DND-41 (cell line): ENCODE results near the gene SIPA1L3.

ENCODE experiments used
- ATAC-seq: fragments of 200-7000 bp; cut with Tn5 transposase; 3 replicates; pipeline ENCODE4 v1.9.1; 2021; ENCODE audit warnings: low read depth; ENCODE audit not compliant: insufficient read depth
- DNase-seq: peaks from one replicate; pipeline ENCODE4 v3.0.0-alpha.2; 2020
- H2AFZ ChIP-seq: 2 replicates; pipeline ENCODE4 v1.6.0; 2012; ENCODE audit warnings: low read depth, low read length
- H3K27ac ChIP-seq: 2 replicates; pipeline ENCODE4 v1.5.1; 2012; ENCODE audit warnings: low read length, inconsistent platforms
- H3K27me3 ChIP-seq: fragments of 200-600 bp; sonication (generic); 2 replicates; pipeline ENCODE4 v1.6.0; 2012; ENCODE audit warnings: low read length, mild to moderate bottlenecking, inconsistent platforms; ENCODE audit not compliant: insufficient read depth, poor library complexity
- H3K36me3 ChIP-seq: 2 replicates; pipeline ENCODE4 v1.5.1; 2012; ENCODE audit warnings: low read length, inconsistent platforms; ENCODE audit not compliant: insufficient read depth
- H3K4me1 ChIP-seq: 2 replicates; pipeline ENCODE4 v1.5.1; 2012; ENCODE audit warnings: mild to moderate bottlenecking, low read length; ENCODE audit not compliant: insufficient read depth
- H3K4me2 ChIP-seq: 2 replicates; pipeline ENCODE4 v1.6.0; 2012; ENCODE audit warnings: mild to moderate bottlenecking, moderate library complexity, low read length, inconsistent platforms; ENCODE audit not compliant: insufficient read depth
- H3K4me3 ChIP-seq, 2 experiments: fragments of 200-600 bp in 1 of 2; shearing (Covaris generic) in 1 of 2; 2 replicates each; pipeline ENCODE4 v1.5.1; 2012 to 2016; ENCODE audit warnings: inconsistent platforms in 2 of 2, low read length in 2 of 2, mild to moderate bottlenecking in 2 of 2, low read depth in 1 of 2, moderate library complexity in 1 of 2
- H3K79me2 ChIP-seq: 2 replicates; pipeline ENCODE4 v1.6.0; 2012; ENCODE audit warnings: low read length, inconsistent platforms; ENCODE audit not compliant: insufficient read depth
- H3K9ac ChIP-seq: 2 replicates; pipeline ENCODE4 v1.6.0; 2012; ENCODE audit warnings: low read depth, mild to moderate bottlenecking, inconsistent platforms, low read length, moderate library complexity
- H3K9me3 ChIP-seq: 2 replicates; pipeline ENCODE4 v1.5.1; 2012; ENCODE audit warnings: low read length, moderate library complexity, mild to moderate bottlenecking, inconsistent platforms; ENCODE audit not compliant: insufficient read depth, severe bottlenecking
- H4K20me1 ChIP-seq: 2 replicates; pipeline ENCODE4 v1.6.0; 2012; ENCODE audit warnings: low read length; ENCODE audit not compliant: insufficient read depth
- CTCF ChIP-seq: IDR thresholded peaks from 2 replicates; pipeline ENCODE4 v1.5.1; 2012; ENCODE audit warnings: borderline replicate concordance, low read length, moderate library complexity, mild to moderate bottlenecking; ENCODE audit not compliant: poor library complexity, severe bottlenecking; ENCODE audit errors: extremely low read depth
- EZH2 ChIP-seq: IDR thresholded peaks from 3 replicates; pipeline ENCODE4 v1.6.1; 2012; ENCODE audit warnings: borderline replicate concordance, low read depth, mild to moderate bottlenecking, moderate library complexity, low read length, inconsistent platforms; ENCODE audit not compliant: severe bottlenecking

Gene SIPA1L3

GRCh38 chr19:38193445-38193844 is 286.4 kb downstream of the SIPA1L3 start:
- H3K9ac ChIP-seq = no peak overlapping the region
- no peak for DNase-seq
- H3K27me3 ChIP-seq = no peaks in the 10 kb centered on the region
- H3K36me3 ChIP-seq = 0 out of 2 replicates have a peak, but pooled peaks cover 6% of the 10 kb centered on the region
- peaks cover 5% of the 10 kb centered on the region; the same call in 1 of the 2 replicates for H3K4me1 ChIP-seq
- H4K20me1 ChIP-seq = no peaks in the 10 kb centered on the region
- no peak overlapping the region for H3K4me2 ChIP-seq
- H3K79me2 ChIP-seq = no peaks in the 10 kb centered on the region
- H3K4me3 ChIP-seq = no peak overlapping the region
- H3K9me3 ChIP-seq = no peaks in the 10 kb centered on the region
- H3K27ac ChIP-seq = no peak overlapping the region
- TF ChIP-seq EZH2 (no peak), CTCF (no peak)
- ATAC-seq = no peak
- no peak overlapping the region for H2AFZ ChIP-seq

DNA sequence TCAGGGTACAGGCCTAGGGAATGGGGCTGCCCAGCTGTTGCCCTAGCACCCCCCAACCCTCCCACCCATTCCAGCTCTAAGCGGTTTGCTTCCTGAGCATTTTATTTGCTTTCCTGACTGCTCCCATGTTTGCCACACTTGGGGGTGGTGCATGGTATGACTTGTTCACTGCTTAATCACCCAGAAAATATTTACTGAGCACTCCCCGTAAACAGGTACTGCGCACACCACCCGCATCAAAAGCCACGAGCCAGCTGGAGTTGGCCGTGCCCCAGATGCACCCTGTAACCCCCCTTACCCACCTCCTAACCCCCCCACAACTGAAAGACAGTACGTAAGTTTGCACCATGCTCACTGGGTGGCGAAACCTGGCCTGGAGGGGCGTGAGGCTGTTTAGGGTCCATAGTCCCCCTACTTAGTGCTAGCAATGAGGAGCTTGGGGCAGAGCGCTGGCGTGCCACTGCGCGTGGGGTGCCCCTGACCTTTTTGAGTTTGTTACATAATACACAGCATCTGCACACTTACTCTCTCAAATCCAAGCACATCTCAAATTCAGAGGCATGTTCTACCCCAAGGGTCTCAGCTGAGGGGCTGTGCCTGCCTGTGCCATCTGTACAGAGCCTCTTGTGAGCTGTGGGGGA is 287.2 kb downstream of the SIPA1L3 start:
- no peak overlapping the region for H3K4me2 ChIP-seq
- H3K27ac ChIP-seq = no peak overlapping the region
- DNase-seq (no peak), ATAC-seq (no peak)
- H3K4me1 ChIP-seq = 0 out of 2 replicates have a peak, but pooled peaks cover under 1% of the 10 kb centered on the region
- H3K27me3 ChIP-seq = no peaks in the 10 kb centered on the region
- H3K9me3 ChIP-seq = no peaks in the 10 kb centered on the region
- H3K4me3 ChIP-seq = no peak overlapping the region
- H3K36me3 ChIP-seq = 0 out of 2 replicates have a peak, but pooled peaks cover 8% of the 10 kb centered on the region
- TF ChIP-seq EZH2 (no peak), CTCF (no peak)
- H3K9ac ChIP-seq = no peak overlapping the region
- no peaks in the 10 kb centered on the region for H3K79me2 ChIP-seq
- no peak overlapping the region for H2AFZ ChIP-seq
- no peaks in the 10 kb centered on the region for H4K20me1 ChIP-seq

DNA sequence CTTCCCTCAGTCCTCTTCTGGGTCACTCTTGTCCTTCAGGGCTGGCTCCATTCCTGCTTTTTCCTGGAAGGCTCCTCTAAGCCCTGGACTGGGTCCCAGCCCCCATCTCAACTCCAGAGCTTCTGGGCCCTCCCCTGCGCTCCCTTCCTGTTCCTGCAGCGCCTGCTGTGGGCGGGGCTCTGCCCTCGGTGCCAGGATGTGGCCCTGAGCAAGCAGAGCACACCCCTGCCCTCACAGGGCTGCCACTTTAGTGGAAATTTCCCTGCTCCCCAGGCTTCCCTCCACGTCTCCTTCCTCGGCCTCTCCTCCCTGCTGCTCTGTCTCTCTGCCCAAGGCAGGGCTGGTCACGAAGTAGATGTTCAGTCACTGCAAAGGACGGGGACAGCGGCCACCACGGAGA is 288.2 kb downstream of the SIPA1L3 start:
- Histone ChIP-seq H3K36me3 (0 out of 2 replicates have a peak, but pooled peaks cover 8% of the 10 kb centered on the region), H3K4me3 (no peak overlapping the region), H3K27me3 (no peaks in the 10 kb centered on the region), H4K20me1 (no peaks in the 10 kb centered on the region), H2AFZ (no peak overlapping the region), H3K27ac (no peak overlapping the region), H3K9ac (no peak overlapping the region), H3K9me3 (no peaks in the 10 kb centered on the region), H3K4me1 (no peaks in the 10 kb centered on the region), H3K79me2 (no peaks in the 10 kb centered on the region), H3K4me2 (no peak overlapping the region)
- ATAC-seq = no peak
- no peak for TF ChIP-seq EZH2
- TF ChIP-seq CTCF = no peak
- no peak for DNase-seq
